Mesendoderm (in vitro differentiated cells): Measurements from ENCODE around the gene NEGR1.

Experiments
- DNase-seq: peaks from one replicate; pipeline ENCODE4 v3.0.0; 2013
- H2AK5ac ChIP-seq: 2 replicates; pipeline ENCODE4 v1.6.1; 2013; ENCODE audit warnings: low read length, inconsistent platforms
- H2BK120ac ChIP-seq: 2 replicates; pipeline ENCODE4 v1.6.1; 2013; ENCODE audit warnings: low read depth, mild to moderate bottlenecking, low read length, moderate library complexity, mixed read lengths
- H2BK15ac ChIP-seq: replicated peaks from 2 replicates; pipeline ENCODE4 v1.6.1; 2013; ENCODE audit warnings: low read depth, mild to moderate bottlenecking, moderate library complexity
- H2BK5ac ChIP-seq: 2 replicates; pipeline ENCODE4 v1.6.1; 2013; ENCODE audit warnings: low read length, inconsistent platforms
- H3K18ac ChIP-seq: 2 replicates; pipeline ENCODE4 v1.6.1; 2013; ENCODE audit warnings: mild to moderate bottlenecking, low read length, mixed read lengths
- H3K23ac ChIP-seq: one replicate; pipeline ENCODE4 v1.6.1; 2013; ENCODE audit warnings: low read length
- H3K27ac ChIP-seq: 2 replicates; pipeline ENCODE4 v1.5.1; 2013; ENCODE audit warnings: low read depth, mild to moderate bottlenecking, inconsistent platforms, low read length, moderate library complexity
- H3K27me3 ChIP-seq: 2 replicates; pipeline ENCODE4 v1.6.1; 2013; ENCODE audit warnings: low read length, control low read depth, mild to moderate bottlenecking, inconsistent platforms; ENCODE audit not compliant: insufficient read depth, poor library complexity
- H3K36me3 ChIP-seq: 2 replicates; pipeline ENCODE4 v1.6.1; 2013; ENCODE audit warnings: low read length, inconsistent platforms; ENCODE audit not compliant: control insufficient read depth, insufficient read depth
- H3K4ac ChIP-seq: one replicate; pipeline ENCODE4 v1.6.1; 2013; ENCODE audit warnings: low read depth, mild to moderate bottlenecking, low read length, moderate library complexity
- H3K4me1 ChIP-seq: 2 replicates; pipeline ENCODE4 v1.6.1; 2013; ENCODE audit warnings: low read depth, low read length, inconsistent platforms; ENCODE audit not compliant: control insufficient read depth
- H3K4me2 ChIP-seq: 2 replicates; pipeline ENCODE4 v1.6.1; 2013; ENCODE audit warnings: low read length
- H3K4me3 ChIP-seq: 2 replicates; pipeline ENCODE4 v1.5.1; 2013; ENCODE audit warnings: mild to moderate bottlenecking, low read length
- H3K56ac ChIP-seq: one replicate; pipeline ENCODE4 v1.6.1; 2013; ENCODE audit warnings: low read length
- H3K79me1 ChIP-seq: 2 replicates; pipeline ENCODE4 v1.6.1; 2013; ENCODE audit warnings: low read length, inconsistent platforms
- H3K79me2 ChIP-seq: 2 replicates; pipeline ENCODE4 v1.6.1; 2013; ENCODE audit warnings: mild to moderate bottlenecking, low read length; ENCODE audit not compliant: control insufficient read depth, insufficient read depth
- H3K9ac ChIP-seq: 2 replicates; pipeline ENCODE4 v1.6.1; 2013; ENCODE audit warnings: low read length, inconsistent platforms
- H4K5ac ChIP-seq: one replicate; pipeline ENCODE4 v1.6.1; 2013; ENCODE audit warnings: low read length
- H4K8ac ChIP-seq: one replicate; pipeline ENCODE4 v1.6.1; 2013; ENCODE audit warnings: low read depth, mild to moderate bottlenecking, control low read depth, low read length, moderate library complexity
- WGBS: extraction: QIAGEN DNeasy Blood & Tissue Kit; methylation state at CpG from one replicate; pipeline ENCODE4 v1.1.7; 2013; ENCODE audit warnings: low lambda C conversion rate, missing lambda C conversion rate; ENCODE audit not compliant: insufficient coverage; ENCODE audit errors: extremely low coverage; 5-methylcytosine and 5-hydroxymethylcytosine counted together

NEGR1 gene

GRCh38 chr1:72286401-72286800, 4.1 kb upstream of the NEGR1 start:
- H3K27me3 ChIP-seq: no peaks in the 10 kb centered on the region
- H3K79me1 ChIP-seq: no peaks in the 10 kb centered on the region
- no peak overlapping the region for H3K18ac ChIP-seq
- H3K4me2 ChIP-seq: no peak overlapping the region
- H2BK5ac ChIP-seq: no peak overlapping the region
- H4K8ac ChIP-seq: no peak overlapping the region
- no peak overlapping the region for H4K5ac ChIP-seq
- H3K23ac ChIP-seq: no peak overlapping the region
- H3K27ac ChIP-seq: no peak overlapping the region
- WGBS: no CpG with 5 or more reads among the region's 4 CpGs
- H3K36me3 ChIP-seq: no peaks in the 10 kb centered on the region
- no peak overlapping the region for H2AK5ac ChIP-seq
- no peak overlapping the region for H3K4me3 ChIP-seq
- H2BK15ac ChIP-seq: no peak overlapping the region
- H3K4me1 ChIP-seq: no peaks in the 10 kb centered on the region
- H3K79me2 ChIP-seq: no peaks in the 10 kb centered on the region
- no peak overlapping the region for H3K9ac ChIP-seq
- no peak overlapping the region for H3K56ac ChIP-seq
- no peak overlapping the region for H2BK120ac ChIP-seq
- DNase-seq: no peak
- no peak overlapping the region for H3K4ac ChIP-seq

DNA sequence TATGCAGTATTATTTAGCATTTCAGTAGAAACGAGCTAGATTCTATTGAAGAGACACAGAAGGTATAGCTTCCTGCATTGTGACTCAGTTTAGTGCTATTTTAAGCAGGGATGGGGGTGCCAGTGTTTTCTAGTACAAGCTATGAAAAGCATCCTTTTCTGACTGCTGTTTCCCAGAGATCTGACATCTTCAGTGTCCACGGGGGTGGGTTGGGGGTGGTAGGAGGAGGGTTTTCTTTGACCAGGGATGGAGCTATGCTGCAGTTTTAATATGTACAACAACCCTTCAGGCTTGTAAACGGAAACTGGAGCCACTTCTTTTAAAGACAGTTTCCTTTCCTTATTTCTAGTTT, 2.7 kb upstream of the NEGR1 start:
- H3K4me1 ChIP-seq: no peaks in the 10 kb centered on the region
- H3K4me3 ChIP-seq: no peak overlapping the region
- no peak overlapping the region for H3K23ac ChIP-seq
- H3K9ac ChIP-seq: no peak overlapping the region
- no peak overlapping the region for H4K8ac ChIP-seq
- no peak overlapping the region for H4K5ac ChIP-seq
- no peak overlapping the region for H3K27ac ChIP-seq
- H3K18ac ChIP-seq: no peak overlapping the region
- no peaks in the 10 kb centered on the region for H3K27me3 ChIP-seq
- no peak overlapping the region for H3K4ac ChIP-seq
- H3K56ac ChIP-seq: no peak overlapping the region
- no peaks in the 10 kb centered on the region for H3K79me1 ChIP-seq
- peak overlapping the region; percentile 79 for H3K4me2 ChIP-seq
- H2BK15ac ChIP-seq: no peak overlapping the region
- H3K36me3 ChIP-seq: no peaks in the 10 kb centered on the region
- no peak overlapping the region for H2AK5ac ChIP-seq
- DNase-seq: no peak
- no peak overlapping the region for H2BK120ac ChIP-seq
- no peaks in the 10 kb centered on the region for H3K79me2 ChIP-seq
- no CpG with 5 or more reads among the region's 3 CpGs for WGBS
- no peak overlapping the region for H2BK5ac ChIP-seq

- no peaks in the 10 kb centered on the region for H3K79me2 ChIP-seq
- no peak overlapping the region for H4K5ac ChIP-seq
- no peak overlapping the region for H3K4ac ChIP-seq
- H3K4me3 ChIP-seq: peak overlapping the region; percentile 80
- H3K4me2 ChIP-seq: peak overlapping the region; percentile 79
- no peak overlapping the region for H2BK5ac ChIP-seq
- H2BK120ac ChIP-seq: no peak overlapping the region
- peak overlapping the region; percentile 74 for H3K9ac ChIP-seq
- H3K27me3 ChIP-seq: no peaks in the 10 kb centered on the region
- H3K18ac ChIP-seq: no peak overlapping the region
- no peak overlapping the region for H3K27ac ChIP-seq
- peak; percentile 81 for DNase-seq
- no peaks in the 10 kb centered on the region for H3K79me1 ChIP-seq
- H4K8ac ChIP-seq: no peak overlapping the region
- H2BK15ac ChIP-seq: no peak overlapping the region
- no peaks in the 10 kb centered on the region for H3K4me1 ChIP-seq
- H2AK5ac ChIP-seq: no peak overlapping the region
- peak overlapping the region; percentile 90 for H3K56ac ChIP-seq
- WGBS: no CpG with 5 or more reads among the region's 24 CpGs
- H3K36me3 ChIP-seq: no peaks in the 10 kb centered on the region
- no peak overlapping the region for H3K23ac ChIP-seq
Measured at GRCh38 chr1:72284348-72285073, 2.2 kb upstream of the NEGR1 start.

GRCh38 chr1:72284084-72284347, 1.7 kb upstream of the NEGR1 start:
- H2BK120ac ChIP-seq: no peak overlapping the region
- no CpG with 5 or more reads among the region's 7 CpGs for WGBS
- no peak overlapping the region for H4K8ac ChIP-seq
- peak overlapping the region; percentile 74 for H3K9ac ChIP-seq
- no peak overlapping the region for H2AK5ac ChIP-seq
- H2BK15ac ChIP-seq: no peak overlapping the region
- no peaks in the 10 kb centered on the region for H3K79me1 ChIP-seq
- H3K23ac ChIP-seq: peak overlapping the region; percentile 86
- H2BK5ac ChIP-seq: no peak overlapping the region
- H3K79me2 ChIP-seq: no peaks in the 10 kb centered on the region
- no peak for DNase-seq
- H3K56ac ChIP-seq: peak overlapping the region; percentile 90
- H4K5ac ChIP-seq: no peak overlapping the region
- peak overlapping the region; percentile 79 for H3K4me2 ChIP-seq
- H3K4me3 ChIP-seq: peak overlapping the region; percentile 80
- no peaks in the 10 kb centered on the region for H3K36me3 ChIP-seq
- H3K18ac ChIP-seq: peak overlapping the region; percentile 69
- H3K27me3 ChIP-seq: no peaks in the 10 kb centered on the region
- H3K27ac ChIP-seq: peak overlapping the region; percentile 15
- no peak overlapping the region for H3K4ac ChIP-seq
- H3K4me1 ChIP-seq: no peaks in the 10 kb centered on the region

- H3K27me3 ChIP-seq: no peaks in the 10 kb centered on the region
- H3K36me3 ChIP-seq: no peaks in the 10 kb centered on the region
- H3K79me1 ChIP-seq: no peaks in the 10 kb centered on the region
- H2AK5ac ChIP-seq: no peak overlapping the region
- peak overlapping the region; percentile 74 for H3K9ac ChIP-seq
- no peak overlapping the region for H3K4ac ChIP-seq
- WGBS: no CpG with 5 or more reads among the region's 56 CpGs
- no peaks in the 10 kb centered on the region for H3K79me2 ChIP-seq
- peak overlapping the region; percentile 86 for H3K23ac ChIP-seq
- peak overlapping the region; percentile 29 for H2BK5ac ChIP-seq
- H4K8ac ChIP-seq: no peak overlapping the region
- H3K4me1 ChIP-seq: no peaks in the 10 kb centered on the region
- H3K18ac ChIP-seq: peak overlapping the region; percentile 69
- peak overlapping the region; percentile 80 for H3K4me3 ChIP-seq
- DNase-seq: peak; percentile 78
- H3K56ac ChIP-seq: peak overlapping the region; percentile 90
- H2BK120ac ChIP-seq: no peak overlapping the region
- H3K4me2 ChIP-seq: peak overlapping the region; percentile 79
- H4K5ac ChIP-seq: no peak overlapping the region
- no peak overlapping the region for H2BK15ac ChIP-seq
- H3K27ac ChIP-seq: peak overlapping the region; percentile 15
Measured at GRCh38 chr1:72283307-72284083, 1.2 kb upstream of the NEGR1 start.

DNA sequence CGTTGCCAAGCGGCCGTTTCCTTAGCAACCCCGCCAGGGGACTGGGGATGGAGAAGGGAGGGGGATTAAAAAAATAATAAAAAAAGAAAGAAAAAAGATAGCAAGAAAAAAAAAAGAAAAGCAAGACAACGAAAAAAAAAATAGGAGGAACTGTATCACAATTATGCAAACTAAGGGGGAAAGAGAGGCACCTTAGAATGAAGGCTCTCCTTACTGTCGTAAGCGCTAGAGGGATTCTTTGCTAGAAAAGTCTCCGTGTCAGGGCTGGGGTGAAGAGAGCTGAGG, 625 bp upstream of the NEGR1 start:
- H2AK5ac ChIP-seq: no peak overlapping the region
- H3K9ac ChIP-seq: peak overlapping the region; percentile 74
- H3K79me1 ChIP-seq: no peaks in the 10 kb centered on the region
- H3K4me3 ChIP-seq: peak overlapping the region; percentile 80
- no peak overlapping the region for H2BK120ac ChIP-seq
- H3K4me2 ChIP-seq: peak overlapping the region; percentile 79
- H3K79me2 ChIP-seq: no peaks in the 10 kb centered on the region
- no peak overlapping the region for H4K8ac ChIP-seq
- H3K27me3 ChIP-seq: no peaks in the 10 kb centered on the region
- no peak overlapping the region for H2BK5ac ChIP-seq
- H3K18ac ChIP-seq: peak overlapping the region; percentile 2
- H3K23ac ChIP-seq: no peak overlapping the region
- H3K56ac ChIP-seq: peak overlapping the region; percentile 90
- no peak for DNase-seq
- WGBS: no CpG with 5 or more reads among the region's 8 CpGs
- H2BK15ac ChIP-seq: no peak overlapping the region
- H4K5ac ChIP-seq: no peak overlapping the region
- H3K4ac ChIP-seq: no peak overlapping the region
- H3K27ac ChIP-seq: peak overlapping the region; percentile 5
- H3K36me3 ChIP-seq: no peaks in the 10 kb centered on the region
- no peaks in the 10 kb centered on the region for H3K4me1 ChIP-seq
